Measurements from ENCODE around the gene SH3GL2. TPM values are rescaled to one million over a fixed set of nuclear protein-coding genes. Genes with fewer than 3 reads are reported as not detected.

SH3GL2 gene
- polyA plus RNA-seq, 3 donors = not detected

DNA sequence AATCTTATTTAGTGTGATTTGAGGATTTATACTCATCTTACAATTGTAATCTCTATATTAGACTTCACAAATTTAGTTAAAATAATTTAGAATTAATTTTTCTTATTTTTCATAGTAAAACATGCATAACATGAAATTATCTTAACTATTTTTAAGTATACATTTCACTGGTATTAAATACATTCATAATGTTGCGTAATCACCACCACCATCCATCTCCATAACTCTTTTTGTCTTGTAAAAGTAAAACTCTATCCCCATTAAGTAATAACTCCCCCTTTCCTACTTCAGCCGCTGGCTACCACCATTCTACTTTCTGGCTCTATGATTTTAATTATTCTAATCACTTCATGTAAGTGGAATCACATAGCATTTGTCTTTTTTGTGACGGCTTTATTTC, 193.4 kb downstream of the SH3GL2 start:
- Histone ChIP-seq H3K36me3 (replicated peaks in 1 of 2; ENCODE audit: control insufficient read depth in 1 of 2, insufficient read depth in 2 of 2, low read length in 2 of 2) (no peaks in the 10 kb centered on the region), H3K4me2 (replicated peaks; ENCODE audit: extremely low read depth, low read length, poor library complexity, severe bottlenecking) (no peak overlapping the region), H3K79me2 (ENCODE audit: insufficient read depth, low read length) (no peaks in the 10 kb centered on the region), H3K27me3 (ENCODE audit: control insufficient read depth in 2 of 2, insufficient read depth in 2 of 2, low read length in 2 of 2) (no peaks in the 10 kb centered on the region), H3K9me3 (replicated peaks in 1 of 2; ENCODE audit: control insufficient read depth in 1 of 2, insufficient read depth in 1 of 2, low read length in 2 of 2) (no peaks in the 10 kb centered on the region), H3K4me3 (replicated peaks in 1 of 3; ENCODE audit: low read depth in 2 of 3, low read length in 3 of 3) (no peak overlapping the region), H4K20me1 (ENCODE audit: insufficient read depth, low read length) (no peaks in the 10 kb centered on the region), H2AFZ (ENCODE audit: insufficient read depth, low read depth, low read length, poor library complexity, severe bottlenecking) (no peak overlapping the region), H3K4me1 (ENCODE audit: control insufficient read depth in 1 of 2, insufficient read depth in 2 of 2, low read length in 2 of 2) (no peaks in the 10 kb centered on the region), H3K9ac (ENCODE audit: insufficient read depth, low read length, poor library complexity, severe bottlenecking) (no peak overlapping the region), H3K27ac (ENCODE audit: low read depth in 1 of 2, low read length in 2 of 2) (no peak overlapping the region)
- Mint-ChIP-seq H3K27ac (no peak overlapping the region), H3K36me3 (no peaks in the 10 kb centered on the region), H3K4me1 (no peaks in the 10 kb centered on the region), H3K4me3 (no peak overlapping the region), H3K9me3 (peaks cover 0 to 1% (median 0%) of the 10 kb centered on the region in 7 donors), H3K27me3 (ENCODE audit: low read depth in 3 of 3) (peaks cover 0 to 3% (median 2%) of the 10 kb centered on the region in 3 donors)
- TF ChIP-seq, protein P1, sequence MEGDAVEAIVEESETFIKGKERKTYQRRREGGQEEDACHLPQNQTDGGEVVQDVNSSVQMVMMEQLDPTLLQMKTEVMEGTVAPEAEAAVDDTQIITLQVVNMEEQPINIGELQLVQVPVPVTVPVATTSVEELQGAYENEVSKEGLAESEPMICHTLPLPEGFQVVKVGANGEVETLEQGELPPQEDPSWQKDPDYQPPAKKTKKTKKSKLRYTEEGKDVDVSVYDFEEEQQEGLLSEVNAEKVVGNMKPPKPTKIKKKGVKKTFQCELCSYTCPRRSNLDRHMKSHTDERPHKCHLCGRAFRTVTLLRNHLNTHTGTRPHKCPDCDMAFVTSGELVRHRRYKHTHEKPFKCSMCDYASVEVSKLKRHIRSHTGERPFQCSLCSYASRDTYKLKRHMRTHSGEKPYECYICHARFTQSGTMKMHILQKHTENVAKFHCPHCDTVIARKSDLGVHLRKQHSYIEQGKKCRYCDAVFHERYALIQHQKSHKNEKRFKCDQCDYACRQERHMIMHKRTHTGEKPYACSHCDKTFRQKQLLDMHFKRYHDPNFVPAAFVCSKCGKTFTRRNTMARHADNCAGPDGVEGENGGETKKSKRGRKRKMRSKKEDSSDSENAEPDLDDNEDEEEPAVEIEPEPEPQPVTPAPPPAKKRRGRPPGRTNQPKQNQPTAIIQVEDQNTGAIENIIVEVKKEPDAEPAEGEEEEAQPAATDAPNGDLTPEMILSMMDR (IDR thresholded peaks at IDR 0.05) = no peak
- DNase-seq = no peak
- intact Hi-C loops (cut with micrococcal nuclease) = no loop called here
- WGBS (ENCODE audit: insufficient coverage) = no CpG with 5 or more reads among the region's 3 CpGs

DNA sequence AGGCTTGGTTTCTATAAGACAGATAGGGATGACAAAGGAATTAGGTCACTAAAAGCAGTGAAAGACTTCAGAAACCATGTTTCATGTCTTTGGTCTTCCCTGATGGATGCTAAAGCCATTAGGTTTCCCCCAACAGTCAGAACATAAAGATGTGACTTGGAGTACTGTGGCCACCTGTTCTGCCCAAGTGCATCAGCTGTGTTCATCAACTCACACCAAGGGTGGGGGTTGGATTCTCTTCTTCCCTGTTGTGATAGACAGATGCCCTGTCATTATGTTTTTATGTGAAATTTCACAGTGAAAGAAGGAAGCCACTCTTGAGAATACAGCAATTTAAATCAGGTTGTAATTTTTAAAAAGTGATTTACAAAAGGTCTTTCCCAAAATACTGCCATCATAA, 196.8 kb downstream of the SH3GL2 start:
- H3K27ac ChIP-seq (ENCODE audit: low read depth in 1 of 2, low read length in 2 of 2) = no peak overlapping the region
- H3K4me2 ChIP-seq (replicated peaks; ENCODE audit: extremely low read depth, low read length, poor library complexity, severe bottlenecking) = no peak overlapping the region
- Mint-ChIP-seq H3K27me3 (ENCODE audit: low read depth in 3 of 3) (peaks cover 0 to 2% (median 2%) of the 10 kb centered on the region in 3 donors), H3K9me3 (peaks cover 0 to 3% (median 0%) of the 10 kb centered on the region in 7 donors), H3K27ac (no peak overlapping the region), H3K4me3 (no peak overlapping the region), H3K36me3 (no peaks in the 10 kb centered on the region), H3K4me1 (no peaks in the 10 kb centered on the region)
- no peaks in the 10 kb centered on the region for H3K9me3 ChIP-seq (replicated peaks in 1 of 2; ENCODE audit: control insufficient read depth in 1 of 2, insufficient read depth in 1 of 2, low read length in 2 of 2)
- H2AFZ ChIP-seq (ENCODE audit: insufficient read depth, low read depth, low read length, poor library complexity, severe bottlenecking) = no peak overlapping the region
- no peaks in the 10 kb centered on the region for H3K4me1 ChIP-seq (ENCODE audit: control insufficient read depth in 1 of 2, insufficient read depth in 2 of 2, low read length in 2 of 2)
- no peaks in the 10 kb centered on the region for H3K36me3 ChIP-seq (replicated peaks in 1 of 2; ENCODE audit: control insufficient read depth in 1 of 2, insufficient read depth in 2 of 2, low read length in 2 of 2)
- DNase-seq = no peak
- H3K4me3 ChIP-seq (replicated peaks in 1 of 3; ENCODE audit: low read depth in 2 of 3, low read length in 3 of 3) = no peak overlapping the region
- no peaks in the 10 kb centered on the region for H3K79me2 ChIP-seq (ENCODE audit: insufficient read depth, low read length)
- no peaks in the 10 kb centered on the region for H4K20me1 ChIP-seq (ENCODE audit: insufficient read depth, low read length)
- H3K9ac ChIP-seq (ENCODE audit: insufficient read depth, low read length, poor library complexity, severe bottlenecking) = no peak overlapping the region
- intact Hi-C loops (cut with micrococcal nuclease) = no loop called here
- TF ChIP-seq, protein P1 (IDR thresholded peaks at IDR 0.05) = no peak
- H3K27me3 ChIP-seq (ENCODE audit: control insufficient read depth in 2 of 2, insufficient read depth in 2 of 2, low read length in 2 of 2) = no peaks in the 10 kb centered on the region
